ENCODE results near the gene SLC25A22.

SLC25A22 gene

GRCh38 chr11:815675-816432 lies 17.8 kb upstream of the SLC25A22 start:
- peaks cover 31% of the 10 kb centered on the region for H3K79me2 ChIP-seq (ENCODE audit: low read length)
- no peak overlapping the region for H3K27ac ChIP-seq (ENCODE audit: low read length)
- H3K4me2 ChIP-seq (ENCODE audit: low read length): no peak overlapping the region
- no peaks in the 10 kb centered on the region for H3K9me3 ChIP-seq (ENCODE audit: insufficient read depth, low read length)
- no peak overlapping the region for H3K9ac ChIP-seq (ENCODE audit: low read length)
- TF ChIP-seq, protein P1, sequence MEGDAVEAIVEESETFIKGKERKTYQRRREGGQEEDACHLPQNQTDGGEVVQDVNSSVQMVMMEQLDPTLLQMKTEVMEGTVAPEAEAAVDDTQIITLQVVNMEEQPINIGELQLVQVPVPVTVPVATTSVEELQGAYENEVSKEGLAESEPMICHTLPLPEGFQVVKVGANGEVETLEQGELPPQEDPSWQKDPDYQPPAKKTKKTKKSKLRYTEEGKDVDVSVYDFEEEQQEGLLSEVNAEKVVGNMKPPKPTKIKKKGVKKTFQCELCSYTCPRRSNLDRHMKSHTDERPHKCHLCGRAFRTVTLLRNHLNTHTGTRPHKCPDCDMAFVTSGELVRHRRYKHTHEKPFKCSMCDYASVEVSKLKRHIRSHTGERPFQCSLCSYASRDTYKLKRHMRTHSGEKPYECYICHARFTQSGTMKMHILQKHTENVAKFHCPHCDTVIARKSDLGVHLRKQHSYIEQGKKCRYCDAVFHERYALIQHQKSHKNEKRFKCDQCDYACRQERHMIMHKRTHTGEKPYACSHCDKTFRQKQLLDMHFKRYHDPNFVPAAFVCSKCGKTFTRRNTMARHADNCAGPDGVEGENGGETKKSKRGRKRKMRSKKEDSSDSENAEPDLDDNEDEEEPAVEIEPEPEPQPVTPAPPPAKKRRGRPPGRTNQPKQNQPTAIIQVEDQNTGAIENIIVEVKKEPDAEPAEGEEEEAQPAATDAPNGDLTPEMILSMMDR (IDR thresholded peaks at IDR 0.05; ENCODE audit: low read depth, low read length): no peak
- TF ChIP-seq EZH2phosphoT487 (IDR thresholded peaks at IDR 0.05; ENCODE audit: low read depth): no peak
- peaks cover 21% of the 10 kb centered on the region for H3K4me1 ChIP-seq (ENCODE audit: low read length)
- H3K27me3 ChIP-seq (ENCODE audit: low read depth, low read length): no peaks in the 10 kb centered on the region
- H3K36me3 ChIP-seq (replicated peaks; ENCODE audit: low read depth, low read length): peaks cover 31% of the 10 kb centered on the region
- no peak overlapping the region for H2AFZ ChIP-seq (ENCODE audit: low read depth, low read length)
- peaks cover 30% of the 10 kb centered on the region for H4K20me1 ChIP-seq (ENCODE audit: insufficient read depth, low read length)
- no peak overlapping the region for H3K4me3 ChIP-seq (ENCODE audit: low read length)

DNA sequence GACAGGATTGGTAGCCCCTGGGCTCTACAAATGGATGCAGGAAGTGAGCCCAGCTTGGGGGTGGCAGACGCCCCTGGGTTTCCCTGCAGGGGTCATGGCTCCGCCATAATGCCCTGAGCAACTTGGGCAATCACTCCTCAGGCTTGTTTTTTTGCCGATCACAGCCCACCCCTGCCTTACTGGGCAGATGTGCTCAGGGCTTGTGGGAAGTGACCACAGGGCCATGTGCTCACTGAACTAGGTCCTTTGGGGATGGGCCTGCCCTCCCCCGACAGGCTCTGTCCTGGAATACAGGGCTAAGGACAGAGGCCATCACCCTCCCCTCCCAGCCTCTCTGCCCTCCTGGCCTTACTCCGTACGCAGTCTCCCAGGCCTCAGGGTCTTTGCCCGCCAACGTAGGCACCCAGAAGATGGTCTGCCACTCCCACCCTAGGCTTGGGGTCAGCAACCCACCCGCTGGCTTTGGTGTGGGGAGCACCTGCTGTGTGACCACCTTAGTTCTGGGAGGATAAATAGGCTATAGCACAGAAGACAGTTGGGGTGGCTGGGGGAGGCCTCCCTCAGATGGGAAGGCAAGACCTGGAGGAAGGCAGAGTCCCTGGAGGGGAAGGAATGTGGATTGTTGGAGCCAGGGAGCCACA lies 15.5 kb upstream of the SLC25A22 start:
- no peak overlapping the region for H2AFZ ChIP-seq (ENCODE audit: low read depth, low read length)
- no peak overlapping the region for H3K4me3 ChIP-seq (ENCODE audit: low read length)
- no peaks in the 10 kb centered on the region for H3K27me3 ChIP-seq (ENCODE audit: low read depth, low read length)
- no peak overlapping the region for H3K27ac ChIP-seq (ENCODE audit: low read length)
- peaks cover 15% of the 10 kb centered on the region for H3K4me1 ChIP-seq (ENCODE audit: low read length)
- no peak overlapping the region for H3K9ac ChIP-seq (ENCODE audit: low read length)
- H4K20me1 ChIP-seq (ENCODE audit: insufficient read depth, low read length): peaks cover 26% of the 10 kb centered on the region
- no peak overlapping the region for H3K4me2 ChIP-seq (ENCODE audit: low read length)
- H3K36me3 ChIP-seq (replicated peaks; ENCODE audit: low read depth, low read length): peaks cover 39% of the 10 kb centered on the region
- peaks cover 43% of the 10 kb centered on the region for H3K79me2 ChIP-seq (ENCODE audit: low read length)
- no peaks in the 10 kb centered on the region for H3K9me3 ChIP-seq (ENCODE audit: insufficient read depth, low read length)
- TF ChIP-seq EZH2phosphoT487 (IDR thresholded peaks at IDR 0.05; ENCODE audit: low read depth): no peak
- TF ChIP-seq, protein P1 (IDR thresholded peaks at IDR 0.05; ENCODE audit: low read depth, low read length): no peak

DNA sequence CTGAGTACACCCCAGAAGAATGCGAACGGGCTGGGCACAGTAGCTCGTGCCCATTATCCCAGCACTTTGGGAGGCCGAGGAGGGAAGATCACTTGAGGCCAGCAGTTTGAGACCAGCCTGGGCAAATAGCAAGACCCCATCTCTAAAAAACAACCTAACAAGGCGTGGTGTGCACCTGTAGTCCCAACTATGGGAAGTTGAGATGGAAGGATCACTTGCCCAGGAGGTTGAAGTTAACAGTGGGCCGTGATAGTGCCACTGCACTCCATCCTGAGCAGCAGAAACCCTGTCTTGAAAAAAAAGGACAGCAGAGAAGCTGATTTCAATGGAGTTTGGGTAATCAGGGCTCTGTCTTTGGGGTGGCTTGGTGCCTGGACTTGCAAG lies 15.0 kb upstream of the SLC25A22 start:
- no peak overlapping the region for H3K4me2 ChIP-seq (ENCODE audit: low read length)
- H4K20me1 ChIP-seq (ENCODE audit: insufficient read depth, low read length): peaks cover 26% of the 10 kb centered on the region
- H3K9ac ChIP-seq (ENCODE audit: low read length): no peak overlapping the region
- H3K4me1 ChIP-seq (ENCODE audit: low read length): peaks cover 18% of the 10 kb centered on the region
- H2AFZ ChIP-seq (ENCODE audit: low read depth, low read length): no peak overlapping the region
- peaks cover 39% of the 10 kb centered on the region for H3K36me3 ChIP-seq (replicated peaks; ENCODE audit: low read depth, low read length)
- H3K79me2 ChIP-seq (ENCODE audit: low read length): peaks cover 47% of the 10 kb centered on the region
- H3K27me3 ChIP-seq (ENCODE audit: low read depth, low read length): no peaks in the 10 kb centered on the region
- no peak overlapping the region for H3K4me3 ChIP-seq (ENCODE audit: low read length)
- H3K9me3 ChIP-seq (ENCODE audit: insufficient read depth, low read length): no peaks in the 10 kb centered on the region
- TF ChIP-seq, protein P1 (IDR thresholded peaks at IDR 0.05; ENCODE audit: low read depth, low read length): no peak
- no peak for TF ChIP-seq EZH2phosphoT487 (IDR thresholded peaks at IDR 0.05; ENCODE audit: low read depth)
- no peak overlapping the region for H3K27ac ChIP-seq (ENCODE audit: low read length)

DNA sequence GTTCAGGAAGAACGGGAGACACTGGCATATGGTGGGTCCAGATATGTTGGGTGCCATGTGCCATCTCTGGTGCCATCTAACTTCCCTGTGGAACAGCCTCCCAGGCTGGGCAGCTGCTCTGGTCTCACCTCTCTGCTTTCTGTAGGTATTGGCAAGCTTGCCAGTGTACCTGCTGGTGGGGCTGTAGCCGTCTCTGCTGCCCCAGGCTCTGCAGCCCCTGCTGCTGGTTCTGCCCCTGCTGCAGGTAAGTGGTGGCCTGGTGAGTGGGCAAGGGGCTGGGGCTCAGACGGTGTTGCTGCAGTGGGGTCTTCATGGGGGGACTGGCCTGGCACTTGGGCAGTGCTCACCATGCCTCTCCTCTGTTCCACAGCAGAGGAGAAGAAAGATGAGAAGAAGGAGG lies 14.3 kb upstream of the SLC25A22 start:
- no peaks in the 10 kb centered on the region for H3K27me3 ChIP-seq (ENCODE audit: low read depth, low read length)
- peaks cover 26% of the 10 kb centered on the region for H4K20me1 ChIP-seq (ENCODE audit: insufficient read depth, low read length)
- H3K36me3 ChIP-seq (replicated peaks; ENCODE audit: low read depth, low read length): peaks cover 39% of the 10 kb centered on the region
- no peak overlapping the region for H3K9ac ChIP-seq (ENCODE audit: low read length)
- TF ChIP-seq EZH2phosphoT487 (IDR thresholded peaks at IDR 0.05; ENCODE audit: low read depth): no peak
- TF ChIP-seq, protein P1 (IDR thresholded peaks at IDR 0.05; ENCODE audit: low read depth, low read length): no peak
- H2AFZ ChIP-seq (ENCODE audit: low read depth, low read length): no peak overlapping the region
- no peak overlapping the region for H3K27ac ChIP-seq (ENCODE audit: low read length)
- H3K4me1 ChIP-seq (ENCODE audit: low read length): peaks cover 21% of the 10 kb centered on the region
- no peak overlapping the region for H3K4me3 ChIP-seq (ENCODE audit: low read length)
- no peaks in the 10 kb centered on the region for H3K9me3 ChIP-seq (ENCODE audit: insufficient read depth, low read length)
- H3K79me2 ChIP-seq (ENCODE audit: low read length): peaks cover 53% of the 10 kb centered on the region
- no peak overlapping the region for H3K4me2 ChIP-seq (ENCODE audit: low read length)

Measured in OCI-LY3 (cell line).